Astrocyte (in vitro differentiated cells and primary cell): Measurements from ENCODE around the gene KHDC1L. TPM values are rescaled to one million over a fixed set of nuclear protein-coding genes. Genes with fewer than 3 reads are reported as not detected.
A peak's percentile ranks its signal among the peaks of the same experiment; 100 is the strongest.

ENCODE experiments used
- DNase-seq: peaks from one replicate; pipeline ENCODE4 v3.0.0-alpha.2; 2010; ENCODE audit warnings: low read depth
- FAIRE-seq: peaks from 2 replicates; lab custom pipeline; 2011; peaks lifted over from hg19 to GRCh38; lab: Jason Lieb, UNC
- H2AFZ ChIP-seq: 2 replicates; pipeline ENCODE4 v1.6.0; 2012; ENCODE audit warnings: low read depth, low read length, inconsistent platforms
- H3K27ac ChIP-seq: 2 replicates; pipeline ENCODE4 v1.5.1; 2011; ENCODE audit warnings: low read depth, low read length, inconsistent platforms
- H3K27me3 ChIP-seq: 2 replicates; pipeline ENCODE4 v1.6.0; 2011; ENCODE audit warnings: low read length, inconsistent platforms; ENCODE audit not compliant: insufficient read depth
- H3K36me3 ChIP-seq: 2 replicates; pipeline ENCODE4 v1.5.1; 2011; ENCODE audit warnings: low read length, inconsistent platforms; ENCODE audit not compliant: insufficient read depth
- H3K4me1 ChIP-seq: 2 replicates; pipeline ENCODE4 v1.5.1; 2011; ENCODE audit warnings: low read length, inconsistent platforms; ENCODE audit not compliant: insufficient read depth
- H3K4me2 ChIP-seq: 2 replicates; pipeline ENCODE4 v1.6.0; 2012; ENCODE audit warnings: low read length, inconsistent platforms
- H3K4me3 ChIP-seq: 2 replicates; pipeline ENCODE4 v1.5.1; 2011; ENCODE audit warnings: low read depth, mild to moderate bottlenecking, low read length, inconsistent platforms; ENCODE audit not compliant: insufficient read depth
- H3K79me2 ChIP-seq: 2 replicates; pipeline ENCODE4 v1.6.0; 2012; ENCODE audit warnings: mild to moderate bottlenecking, low read length, inconsistent platforms; ENCODE audit not compliant: insufficient read depth
- H3K9ac ChIP-seq: 2 replicates; pipeline ENCODE4 v1.6.0; 2012; ENCODE audit warnings: mild to moderate bottlenecking, low read length, inconsistent platforms
- H3K9me3 ChIP-seq: 2 replicates; pipeline ENCODE4 v1.5.1; 2012; ENCODE audit warnings: low read depth, mild to moderate bottlenecking, low read length, inconsistent platforms; ENCODE audit not compliant: insufficient read depth
- H4K20me1 ChIP-seq: 2 replicates; pipeline ENCODE4 v1.6.0; 2012; ENCODE audit warnings: low read length, inconsistent platforms; ENCODE audit not compliant: insufficient read depth
- H3K27ac Mint-ChIP-seq: one replicate; pipeline ENCODE4 v1.8.0; 2021; ENCODE audit warnings: mild to moderate bottlenecking, mixed read lengths; ENCODE audit not compliant: unreplicated experiment
- H3K27me3 Mint-ChIP-seq: one replicate; pipeline ENCODE4 v1.8.0; 2021; ENCODE audit warnings: low read depth, mixed read lengths; ENCODE audit not compliant: unreplicated experiment
- H3K36me3 Mint-ChIP-seq: one replicate; pipeline ENCODE4 v1.8.0; 2021; ENCODE audit warnings: low read depth, mixed read lengths; ENCODE audit not compliant: unreplicated experiment
- H3K4me1 Mint-ChIP-seq: one replicate; pipeline ENCODE4 v1.8.0; 2021; ENCODE audit warnings: low read depth, mixed read lengths; ENCODE audit not compliant: unreplicated experiment
- H3K4me3 Mint-ChIP-seq: one replicate; pipeline ENCODE4 v1.8.0; 2021; ENCODE audit warnings: mild to moderate bottlenecking, moderate library complexity, mixed read lengths; ENCODE audit not compliant: unreplicated experiment
- H3K9me3 Mint-ChIP-seq: one replicate; pipeline ENCODE4 v1.8.0; 2021; ENCODE audit warnings: mild to moderate bottlenecking, mixed read lengths; ENCODE audit not compliant: unreplicated experiment
- CTCF ChIP-seq: IDR thresholded peaks from 2 replicates; pipeline ENCODE4 v1.5.1; 2011; ENCODE audit warnings: low read depth, mild to moderate bottlenecking, inconsistent platforms, low read length, moderate library complexity; ENCODE audit not compliant: insufficient read depth
- EZH2 ChIP-seq: IDR thresholded peaks from 2 replicates; pipeline ENCODE4 v1.6.1; 2012; ENCODE audit warnings: mild to moderate bottlenecking, low read length, inconsistent platforms; ENCODE audit not compliant: insufficient read depth
- total RNA-seq: library from RNA; stranded (reverse); gene quantifications from 2 replicates; pipeline ENCODE4 v1.2.1, GENCODE V29; 2021

KHDC1L gene
- total RNA-seq, 1 donor from 2014 or later, result not detected

- Mint-ChIP-seq H3K4me3 (no peak overlapping the region), H3K4me1 (no peaks in the 10 kb centered on the region), H3K9me3 (no peaks in the 10 kb centered on the region), H3K36me3 (no peaks in the 10 kb centered on the region), H3K27ac (peak overlapping the region; percentile 68), H3K27me3 (peaks cover 7% of the 10 kb centered on the region)
- H3K4me2 ChIP-seq, result no peak overlapping the region
- no peak overlapping the region for H3K4me3 ChIP-seq
- no peak overlapping the region for H2AFZ ChIP-seq
- no peak overlapping the region for H3K9ac ChIP-seq
- H3K79me2 ChIP-seq, result no peaks in the 10 kb centered on the region
- H3K27ac ChIP-seq, result no peak overlapping the region
- TF ChIP-seq CTCF (no peak), EZH2 (no peak)
- no peaks in the 10 kb centered on the region for H3K36me3 ChIP-seq
- no peak for FAIRE-seq
- peaks cover 10% of the 10 kb centered on the region for H3K4me1 ChIP-seq
- H3K27me3 ChIP-seq, result no peaks in the 10 kb centered on the region
- no peaks in the 10 kb centered on the region for H3K9me3 ChIP-seq
- H4K20me1 ChIP-seq, result no peaks in the 10 kb centered on the region
- DNase-seq, result no peak
These were observed 43.2 kb downstream of the KHDC1L start for GRCh38 chr6:73182021-73182607.

- DNase-seq (peak; percentile 66), FAIRE-seq (peak; percentile 69)
- TF ChIP-seq EZH2 (no peak), CTCF (peak; percentile 97)
- H3K4me1 ChIP-seq, result peaks cover 10% of the 10 kb centered on the region
- no peak overlapping the region for H3K27ac ChIP-seq
- no peaks in the 10 kb centered on the region for H3K79me2 ChIP-seq
- peak overlapping the region; percentile 53 for H3K4me3 ChIP-seq
- H3K4me3 Mint-ChIP-seq, result no peak overlapping the region
- H3K27me3 ChIP-seq, result no peaks in the 10 kb centered on the region
- no peaks in the 10 kb centered on the region for H3K36me3 ChIP-seq
- no peaks in the 10 kb centered on the region for H3K9me3 ChIP-seq
- H3K27me3 Mint-ChIP-seq, result peaks cover 7% of the 10 kb centered on the region
- H4K20me1 ChIP-seq, result no peaks in the 10 kb centered on the region
- H3K4me1 Mint-ChIP-seq, result no peaks in the 10 kb centered on the region
- H3K9me3 Mint-ChIP-seq, result no peaks in the 10 kb centered on the region
- no peak overlapping the region for H3K27ac Mint-ChIP-seq
- peak overlapping the region; percentile 82 for H3K4me2 ChIP-seq
- H3K9ac ChIP-seq, result peak overlapping the region; percentile 34
- H3K36me3 Mint-ChIP-seq, result no peaks in the 10 kb centered on the region
- H2AFZ ChIP-seq, result peak overlapping the region; percentile 21
These were observed 44.3 kb downstream of the KHDC1L start for GRCh38 chr6:73180763-73181619.
